Measurements from ENCODE around the gene CSMD2. TPM values are rescaled to one million over a fixed set of nuclear protein-coding genes. Genes with fewer than 3 reads are reported as not detected.

The CSMD2 gene
- polyA plus RNA-seq, 1 experiment: 1.8 TPM

- DNase-seq (ENCODE audit: low read depth): no peak
- TF ChIP-seq CTCF (IDR thresholded peaks at IDR 0.05; ENCODE audit: insufficient read depth, low read depth, low read length): no peak
- Histone ChIP-seq H3K27me3 (ENCODE audit: control insufficient read depth, insufficient read depth, low read length) (no peaks in the 10 kb centered on the region), H3K4me3 (ENCODE audit: low read depth, low read length) (no peak overlapping the region), H3K36me3 (ENCODE audit: control insufficient read depth, insufficient read depth, low read length) (no peaks in the 10 kb centered on the region)
- ChIA-PET POLR2A (no interaction called here), CTCF (no interaction called here)
Measured at GRCh38 chr1:33715195-33715811, 449.7 kb downstream of the CSMD2 start.

- Histone ChIP-seq H3K27me3 (ENCODE audit: control insufficient read depth, insufficient read depth, low read length) (no peaks in the 10 kb centered on the region), H3K4me3 (ENCODE audit: low read depth, low read length) (no peak overlapping the region), H3K36me3 (ENCODE audit: control insufficient read depth, insufficient read depth, low read length) (no peaks in the 10 kb centered on the region)
- ChIA-PET CTCF (no interaction called here), POLR2A (no interaction called here)
- no peak for DNase-seq (ENCODE audit: low read depth)
- no peak for TF ChIP-seq CTCF (IDR thresholded peaks at IDR 0.05; ENCODE audit: insufficient read depth, low read depth, low read length)
Measured at GRCh38 chr1:33714421-33714820, 450.6 kb downstream of the CSMD2 start.

GRCh38 chr1:33713058-33713877, 451.8 kb downstream of the CSMD2 start:
- no peak for DNase-seq (ENCODE audit: low read depth)
- Histone ChIP-seq H3K4me3 (ENCODE audit: low read depth, low read length) (no peak overlapping the region), H3K36me3 (ENCODE audit: control insufficient read depth, insufficient read depth, low read length) (no peaks in the 10 kb centered on the region), H3K27me3 (ENCODE audit: control insufficient read depth, insufficient read depth, low read length) (no peaks in the 10 kb centered on the region)
- TF ChIP-seq CTCF (IDR thresholded peaks at IDR 0.05; ENCODE audit: insufficient read depth, low read depth, low read length): no peak
- POLR2A ChIA-PET: no interaction called here
- CTCF ChIA-PET: interaction anchor here (0.6 to 0.9 kb wide), 2 partner anchors 80 to 439 kb away, joined by 3 to 4 read pairs; no protein-coding TSS in a partner anchor

GRCh38 chr1:33712186-33712585, 452.8 kb downstream of the CSMD2 start:
- CTCF ChIA-PET: interaction anchor here (0.5 to 1.7 kb wide), 2 partner anchors 79 to 657 kb away, joined by 3 read pairs; no protein-coding TSS in a partner anchor
- Histone ChIP-seq H3K4me3 (ENCODE audit: low read depth, low read length) (no peak overlapping the region), H3K27me3 (ENCODE audit: control insufficient read depth, insufficient read depth, low read length) (no peaks in the 10 kb centered on the region), H3K36me3 (ENCODE audit: control insufficient read depth, insufficient read depth, low read length) (no peaks in the 10 kb centered on the region)
- POLR2A ChIA-PET: no interaction called here
- TF ChIP-seq CTCF (IDR thresholded peaks at IDR 0.05; ENCODE audit: insufficient read depth, low read depth, low read length): no peak
- DNase-seq (ENCODE audit: low read depth): no peak

GRCh38 chr1:33711511-33711910, 453.5 kb downstream of the CSMD2 start:
- ChIA-PET POLR2A (no interaction called here), CTCF (interaction anchor here (1.7 kb wide), 1 partner anchor 79 kb away, joined by 3 read pairs; no protein-coding TSS in a partner anchor)
- H3K4me3 ChIP-seq (ENCODE audit: low read depth, low read length): no peak overlapping the region

More at GRCh38 chr1:33711511-33711910, 453.5 kb downstream of the CSMD2 start:
- Histone ChIP-seq H3K36me3 (ENCODE audit: control insufficient read depth, insufficient read depth, low read length) (no peaks in the 10 kb centered on the region), H3K27me3 (ENCODE audit: control insufficient read depth, insufficient read depth, low read length) (no peaks in the 10 kb centered on the region)
- TF ChIP-seq CTCF (IDR thresholded peaks at IDR 0.05; ENCODE audit: insufficient read depth, low read depth, low read length): no peak
- DNase-seq (ENCODE audit: low read depth): no peak

All from BJ (cell line).